HG02610 (cell line): ENCODE results near the gene EXOSC2.

Experiments used
- ATAC-seq: cut with Tn5 transposase; IDR thresholded peaks from one replicate; pipeline ENCODE4 v1.9.1; 2021; ENCODE audit warnings: mild to moderate bottlenecking, moderate library complexity; ENCODE audit not compliant: unreplicated experiment

Gene EXOSC2

GRCh38 chr9:130693426-130694191, at the start of gene EXOSC2:
TSS of gene EXOSC2 (plus strand) at chr9:130693780. CDS start at chr9:130693792, 12 bp downstream.
- ATAC-seq, result peak; percentile 93

- ATAC-seq, result no peak
Measured at GRCh38 chr9:130651221-130651620, 42.4 kb upstream of the EXOSC2 start.

DNA sequence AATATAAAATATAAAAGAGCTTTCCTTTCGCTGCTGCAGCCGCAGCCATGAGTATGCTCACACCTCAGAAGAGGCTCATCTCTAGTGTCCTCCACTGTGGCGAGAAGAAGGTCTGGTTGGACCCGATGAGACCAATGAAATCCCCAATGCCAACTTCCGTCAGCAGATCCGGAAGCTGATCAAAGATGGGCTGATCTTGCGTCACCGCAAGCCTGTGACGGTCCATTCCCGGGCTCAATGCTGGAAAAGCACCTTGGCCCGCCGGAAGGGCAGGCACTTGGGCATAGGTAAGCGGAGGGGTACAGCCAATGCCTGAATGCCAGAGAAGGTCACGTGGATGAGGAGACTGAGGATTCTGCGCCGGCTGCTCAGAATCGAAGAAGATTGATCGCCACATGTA, 41.8 kb upstream of the EXOSC2 start:
- ATAC-seq, result no peak

DNA sequence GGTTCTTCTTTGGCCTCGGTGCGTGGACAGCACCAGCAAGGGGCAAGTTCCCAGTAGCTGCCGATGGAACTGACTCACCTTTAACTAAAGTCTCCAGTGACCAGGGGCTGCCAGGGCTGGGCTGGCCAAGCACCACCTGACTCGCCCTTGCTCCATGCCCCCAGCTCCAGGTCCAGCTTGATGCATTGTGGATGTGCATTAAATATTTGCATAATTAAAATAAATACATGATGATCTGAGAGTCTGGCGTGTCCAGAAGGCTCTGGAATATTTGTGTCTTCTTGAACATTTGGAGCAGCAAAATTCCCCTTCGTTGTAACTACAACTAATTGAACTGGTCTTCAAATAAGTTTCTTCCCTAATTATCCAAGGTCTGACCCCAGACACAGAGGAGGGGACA, 38.7 kb upstream of the EXOSC2 start:
- no peak for ATAC-seq

DNA sequence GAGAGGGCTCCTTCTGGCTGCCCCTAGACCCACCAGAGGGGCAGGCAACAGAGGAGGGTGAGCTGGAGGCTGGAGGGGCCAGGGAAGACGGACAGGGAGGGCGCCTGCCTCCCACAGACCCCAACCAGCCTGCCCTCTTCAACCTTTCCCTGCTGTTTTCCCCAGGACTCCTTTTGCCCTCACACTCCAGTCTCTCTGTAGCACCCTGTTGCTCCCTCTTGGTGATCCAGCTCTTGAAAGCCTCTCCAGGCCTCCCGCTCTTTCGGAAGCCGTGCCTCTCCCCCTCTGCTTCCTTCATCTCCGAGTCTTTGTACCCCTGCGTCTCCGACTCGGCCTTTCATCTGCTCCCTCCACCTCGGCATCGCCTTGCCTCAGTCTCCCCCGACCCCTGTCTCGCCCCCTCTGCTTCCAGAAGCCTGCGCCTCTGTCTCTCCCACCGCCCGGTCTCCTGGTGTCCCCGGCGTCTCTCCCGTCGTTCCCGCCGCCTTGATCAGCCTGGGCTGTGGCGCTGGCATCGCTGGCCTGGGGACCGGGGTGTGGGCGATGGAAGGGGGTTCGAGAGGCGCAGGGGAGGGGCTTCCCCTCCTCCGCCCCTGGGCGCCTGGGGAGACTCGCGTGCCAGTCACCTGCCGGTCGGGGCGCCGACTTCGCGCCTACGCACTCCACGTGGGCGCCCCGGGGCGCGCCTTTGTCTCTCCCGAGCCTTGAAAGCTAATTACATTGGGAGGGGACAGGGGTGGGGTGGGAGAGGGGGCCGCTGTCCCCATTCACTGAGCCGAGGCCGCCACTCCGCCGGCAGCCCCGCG, 34.5 kb upstream of the EXOSC2 start:
- ATAC-seq, result no peak

DNA sequence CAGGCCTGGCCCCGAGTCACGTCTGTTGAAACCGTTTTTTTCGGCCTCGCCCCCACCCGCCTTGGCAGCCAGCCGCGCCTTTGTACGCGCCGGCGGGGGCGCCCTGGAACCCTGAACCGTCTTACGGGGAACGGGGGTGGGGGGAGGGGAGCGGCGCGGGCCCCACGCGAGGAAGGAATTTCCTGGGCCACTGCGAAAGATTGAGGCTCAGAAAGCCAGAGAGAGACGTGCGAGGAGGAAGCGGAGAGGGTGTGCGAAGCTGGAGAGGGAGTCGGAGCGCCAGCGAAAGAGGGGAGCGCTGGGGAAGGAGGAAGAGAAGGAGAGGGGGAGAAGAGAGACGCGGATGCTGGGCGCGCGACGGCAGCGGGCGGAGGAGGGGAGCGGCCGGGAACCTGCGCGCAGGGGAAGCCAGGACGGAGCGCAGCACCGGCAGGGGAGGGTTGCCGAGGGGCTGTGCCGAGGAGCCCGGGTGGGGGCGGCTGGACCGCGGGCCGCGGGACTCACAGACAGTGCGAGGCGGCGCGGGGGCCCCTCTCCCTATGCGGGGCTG, 33.8 kb upstream of the EXOSC2 start:
- no peak for ATAC-seq

DNA sequence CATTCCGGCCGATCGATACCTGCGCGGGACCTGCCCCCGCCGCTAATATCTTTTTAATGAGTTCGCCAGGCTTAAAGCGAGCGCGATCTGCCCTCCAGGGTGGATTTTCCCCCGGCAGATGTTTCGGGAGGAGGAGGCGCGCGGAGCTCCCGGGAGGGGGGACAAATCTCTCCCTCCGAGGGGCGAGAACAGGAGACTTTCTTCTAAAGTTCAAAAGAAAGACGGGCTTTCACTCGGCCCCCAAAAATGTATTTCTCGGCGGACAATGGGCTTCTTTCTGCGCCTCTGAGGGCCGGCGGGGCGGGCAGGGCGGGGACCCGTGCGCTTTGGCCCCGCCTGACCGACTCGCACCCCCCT, 33.3 kb upstream of the EXOSC2 start:
- no peak for ATAC-seq

DNA sequence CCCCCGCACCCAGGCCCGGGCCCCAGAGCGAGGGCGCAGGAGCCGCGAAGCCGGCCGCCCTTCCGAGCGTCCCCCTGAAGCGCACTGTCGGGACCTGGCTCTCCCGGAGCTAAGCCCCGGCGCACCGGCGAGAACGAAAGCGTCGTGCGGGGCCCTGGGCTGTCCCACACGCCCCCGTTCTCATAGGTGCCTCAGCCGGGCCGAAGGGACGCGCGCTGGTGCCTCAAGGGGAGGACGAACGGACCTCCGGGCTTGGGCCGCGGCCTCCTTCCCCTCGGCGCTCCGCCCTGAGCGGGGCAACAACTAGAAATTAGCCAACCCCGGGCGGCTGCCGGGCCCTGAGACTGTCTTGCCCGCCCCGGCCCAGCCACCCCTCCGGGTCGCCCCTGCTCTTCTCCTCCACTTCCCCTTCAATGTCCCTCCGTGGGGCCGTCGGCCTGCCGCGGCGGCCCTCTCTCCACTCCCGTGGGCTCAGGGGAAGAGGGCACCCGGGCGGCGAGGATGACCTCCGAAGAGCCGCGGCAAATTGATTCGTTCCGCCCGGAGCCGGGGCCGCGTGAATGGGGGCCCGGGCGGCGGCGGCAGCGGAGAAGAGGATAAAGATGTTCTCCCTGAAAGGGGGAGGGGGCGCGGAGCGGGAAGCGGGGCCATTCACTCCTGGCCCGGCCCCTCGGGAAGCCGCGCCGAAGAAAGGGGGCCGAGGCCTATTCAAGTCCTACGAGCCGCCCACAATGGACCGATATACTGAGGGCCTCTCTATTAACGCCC, 32.7 kb upstream of the EXOSC2 start:
- no peak for ATAC-seq

DNA sequence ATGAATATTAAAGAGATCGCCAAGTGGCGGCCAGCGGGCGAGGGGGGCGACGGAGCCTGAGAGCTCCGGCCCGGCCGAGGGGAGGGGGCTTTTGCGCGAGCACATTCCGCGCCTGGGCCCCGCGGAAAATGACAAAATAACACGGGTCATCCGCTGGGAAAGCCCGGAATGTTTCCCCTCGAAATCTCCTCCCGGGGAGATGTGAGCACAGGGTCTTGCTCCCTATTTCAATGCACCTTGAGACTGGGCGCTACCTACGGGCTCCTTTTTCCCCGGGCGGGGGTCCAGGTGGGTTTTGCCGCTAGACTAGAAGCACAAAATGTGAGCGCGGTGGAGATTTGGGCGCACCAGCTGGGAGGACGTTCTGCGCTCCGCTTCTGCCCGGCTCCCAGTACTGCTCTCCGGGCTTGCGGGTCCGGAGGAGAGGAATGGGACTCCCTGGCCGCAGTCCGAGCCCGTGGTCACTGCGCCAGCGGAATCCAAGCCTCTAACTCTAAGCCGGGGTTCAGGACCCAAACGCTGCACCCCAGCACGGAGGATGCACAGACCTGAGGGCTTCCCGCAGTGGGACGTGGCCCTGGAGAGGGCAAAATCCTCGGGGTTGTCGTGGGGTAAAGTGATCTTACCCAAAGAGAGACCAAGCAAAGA, 32.0 kb upstream of the EXOSC2 start:
- no peak for ATAC-seq

DNA sequence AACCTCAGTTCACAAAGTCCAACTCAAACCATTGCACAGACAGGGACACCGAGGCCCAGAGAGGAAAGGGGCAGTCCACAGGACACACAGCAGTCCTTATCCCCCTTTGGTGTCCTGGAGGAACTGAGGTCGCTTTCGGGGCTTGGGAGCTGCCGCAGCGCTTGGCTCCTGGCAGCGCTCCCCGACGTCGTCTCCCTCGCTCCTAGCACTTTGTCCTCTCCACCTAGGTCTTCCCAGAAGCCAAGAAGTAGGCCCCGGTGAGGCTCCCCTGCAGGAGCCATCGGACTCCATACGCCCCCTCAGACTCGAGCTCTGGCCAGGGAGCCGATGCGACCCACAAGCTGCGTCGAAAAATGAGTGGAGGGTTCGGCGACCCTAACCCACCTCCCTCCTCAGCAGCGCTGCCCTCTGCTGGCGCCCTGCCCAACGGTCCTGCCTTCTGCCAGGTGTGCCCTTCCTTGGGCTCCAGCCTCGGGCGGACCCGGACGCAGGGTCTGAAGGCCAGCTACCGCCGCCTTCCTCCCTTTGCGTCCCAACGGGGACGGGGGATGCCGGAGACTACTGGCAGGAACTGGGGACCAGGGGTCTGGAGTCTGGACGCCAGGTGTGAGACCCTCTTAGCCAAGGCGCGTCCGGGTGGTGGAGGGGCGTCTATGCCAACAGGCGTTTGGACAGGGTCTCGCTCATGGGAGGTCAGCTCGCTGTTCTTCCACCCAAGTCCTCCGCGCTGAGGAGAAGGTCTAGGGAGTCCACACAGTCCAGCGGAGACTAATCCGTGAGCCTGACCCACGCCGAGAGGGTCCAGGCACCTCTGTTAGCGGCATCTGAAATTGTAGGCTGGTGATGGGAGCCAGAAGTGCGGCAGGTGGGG, 31.2 kb upstream of the EXOSC2 start:
- ATAC-seq, result no peak

DNA sequence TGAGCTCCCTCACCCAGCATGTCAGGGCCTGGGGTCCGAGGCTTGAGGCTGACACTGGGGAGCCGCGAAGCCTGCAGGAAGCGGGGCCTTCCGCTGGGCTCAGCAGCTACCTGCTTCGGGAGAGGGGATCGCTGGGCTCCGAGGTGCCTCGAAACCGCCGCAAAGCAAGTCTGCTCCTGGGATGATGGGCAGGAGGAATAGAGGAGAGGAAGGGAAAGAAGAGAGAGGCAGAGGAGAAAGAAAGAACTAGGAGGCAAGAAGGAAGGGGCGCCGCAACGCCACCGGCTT, 30.7 kb upstream of the EXOSC2 start:
- no peak for ATAC-seq

DNA sequence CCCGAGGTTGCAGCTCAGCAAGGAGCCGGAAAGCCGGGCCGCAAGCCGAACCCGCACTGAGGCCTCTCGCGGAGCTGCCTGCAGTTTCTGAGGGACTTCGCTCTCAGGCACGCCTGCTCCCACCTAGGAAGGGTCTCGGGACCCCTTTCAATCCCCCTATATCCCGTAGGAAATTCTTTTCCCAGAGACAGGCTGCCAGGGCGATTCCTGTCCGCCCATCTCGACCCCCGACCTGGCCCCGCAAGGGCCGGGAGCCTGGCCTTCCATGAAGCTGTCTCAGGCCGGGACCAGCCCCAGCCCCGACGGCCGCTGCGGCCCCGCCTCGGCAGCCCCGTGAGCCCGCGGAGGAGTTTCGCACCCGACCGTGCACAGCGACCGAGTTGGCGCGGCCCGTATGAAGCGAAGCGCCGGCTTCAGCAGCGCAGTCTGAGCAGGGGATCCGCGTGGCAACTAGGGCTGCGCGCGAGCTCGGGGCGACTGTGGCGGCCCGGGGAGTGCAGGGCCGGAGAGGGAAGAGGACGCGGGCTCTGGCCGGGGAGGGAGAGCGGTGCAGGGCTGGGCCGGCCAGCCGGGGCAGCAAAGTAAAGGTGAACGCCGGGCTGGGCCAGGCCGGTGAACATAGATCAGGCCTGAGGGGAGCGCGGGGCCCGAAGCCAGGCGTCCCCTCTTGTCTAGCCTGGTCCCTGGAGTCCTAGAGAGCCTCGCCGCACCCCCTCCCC, 30.2 kb upstream of the EXOSC2 start:
- no peak for ATAC-seq

DNA sequence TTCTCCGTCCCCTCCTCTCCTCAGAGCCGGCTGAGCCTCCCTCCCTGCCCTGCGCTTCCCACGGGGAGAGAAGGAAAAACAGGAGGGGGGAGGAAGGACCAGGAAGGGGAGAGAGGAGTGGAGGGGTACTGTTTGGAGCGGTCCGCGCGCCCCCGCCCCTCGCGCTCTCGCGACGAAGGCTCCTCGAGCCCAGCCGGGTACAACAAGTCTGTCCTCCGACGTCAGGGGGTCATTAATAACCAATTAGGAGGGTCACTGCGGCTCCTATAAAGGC, 29.7 kb upstream of the EXOSC2 start:
- ATAC-seq, result no peak

DNA sequence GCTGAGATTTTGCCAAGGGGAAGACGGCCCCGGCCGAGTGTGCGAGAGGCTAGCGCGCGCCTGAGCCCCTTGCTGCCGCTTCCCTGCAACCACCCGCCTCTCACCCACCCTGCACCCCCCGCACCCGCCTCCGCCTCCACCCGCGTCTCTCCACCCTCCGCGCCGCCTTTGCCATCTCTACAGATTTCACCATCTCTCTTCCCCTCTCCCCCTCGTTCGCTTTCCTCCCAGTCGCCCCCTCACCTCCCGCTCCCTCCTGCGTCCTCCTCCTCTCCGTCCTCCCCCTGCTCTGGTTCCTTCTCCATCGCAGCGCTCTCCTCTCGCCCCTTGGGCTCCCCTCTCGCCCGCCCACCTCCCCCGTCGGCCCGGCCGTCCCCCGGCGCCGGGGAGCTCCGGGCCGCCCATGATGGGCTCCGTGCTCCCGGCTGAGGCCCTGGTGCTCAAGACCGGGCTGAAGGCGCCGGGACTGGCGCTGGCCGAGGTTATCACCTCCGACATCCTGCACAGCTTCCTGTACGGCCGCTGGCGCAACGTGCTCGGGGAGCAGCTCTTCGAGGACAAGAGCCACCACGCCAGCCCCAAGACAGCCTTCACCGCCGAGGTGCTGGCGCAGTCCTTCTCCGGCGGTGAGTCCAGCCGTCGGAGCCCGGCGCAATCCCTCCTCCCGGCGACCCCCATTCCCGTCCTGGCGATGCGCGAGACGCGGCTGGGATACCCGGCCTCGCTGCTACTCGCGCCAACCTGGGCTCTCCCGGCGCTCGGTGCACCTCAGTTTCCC, 29.1 kb upstream of the EXOSC2 start, which contains the start of gene PRDM12:
TSS of gene PRDM12 (plus strand) at position 344 of the 778 bp plus-strand sequence. CDS start at position 404, 60 bp downstream.
- ATAC-seq, result no peak

DNA sequence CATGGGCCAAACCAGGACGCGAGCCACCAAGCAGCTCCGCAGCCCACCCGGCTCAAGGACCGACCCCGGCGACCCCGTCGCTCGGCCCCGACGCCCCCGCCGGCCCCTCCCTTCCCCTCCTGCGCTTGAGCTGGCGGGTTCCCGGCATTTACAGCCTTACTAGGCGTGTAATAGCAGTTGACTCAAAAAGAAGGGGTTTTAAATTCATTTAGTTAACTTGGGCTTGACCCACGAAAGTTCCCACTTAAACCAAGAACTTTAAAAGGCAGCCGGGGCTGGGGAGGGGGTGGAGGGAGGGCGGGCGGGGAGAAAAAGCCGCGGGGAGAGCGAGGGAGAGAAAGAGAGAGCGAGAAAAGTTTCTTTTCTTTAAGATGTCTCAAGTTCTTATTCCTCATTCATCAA, 28.6 kb upstream of the EXOSC2 start:
- no peak for ATAC-seq

GRCh38 chr9:130665431-130666392, 27.9 kb upstream of the EXOSC2 start:
- ATAC-seq, result no peak

DNA sequence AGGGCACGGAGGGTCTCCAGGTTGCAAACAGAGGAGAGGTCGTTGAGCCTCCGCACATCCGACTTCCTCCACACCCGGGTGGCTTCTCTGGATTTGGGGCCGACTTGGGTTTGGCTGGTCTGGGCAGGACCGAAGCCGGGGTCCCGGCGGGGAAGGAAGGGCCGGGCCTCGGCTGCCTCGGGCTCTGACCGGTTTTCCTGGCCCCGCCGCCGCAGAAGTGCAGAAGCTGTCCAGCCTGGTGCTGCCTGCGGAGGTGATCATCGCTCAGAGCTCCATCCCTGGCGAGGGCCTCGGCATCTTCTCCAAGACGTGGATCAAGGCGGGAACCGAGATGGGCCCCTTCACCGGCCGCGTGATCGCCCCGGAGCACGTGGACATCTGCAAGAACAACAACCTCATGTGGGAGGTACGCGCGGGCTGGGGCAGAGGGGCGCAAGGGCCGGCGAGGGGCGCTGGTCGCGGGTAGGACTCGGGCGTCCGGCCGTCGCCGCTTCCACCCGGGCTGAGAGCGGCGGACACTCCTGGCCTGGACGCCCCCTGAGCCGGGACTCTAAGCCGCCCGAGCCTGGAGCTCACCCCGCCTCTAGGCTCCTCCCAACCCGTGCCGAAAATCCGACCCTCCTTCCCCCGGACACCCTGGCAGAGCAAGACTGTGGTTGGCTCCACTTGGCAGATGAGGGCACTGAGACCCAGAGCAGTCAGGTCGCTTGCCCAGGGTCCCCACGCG, 27.0 kb upstream of the EXOSC2 start:
- no peak for ATAC-seq
